Neural progenitor cell (in vitro differentiated cells): ENCODE measurements around the gene BCKDHB. TPM values are rescaled to one million over a fixed set of nuclear protein-coding genes. Genes with fewer than 3 reads are reported as not detected.

ENCODE experiments used
- DNase-seq: peaks from one replicate; pipeline ENCODE4 v3.0.0-alpha.2; 2016; ENCODE audit warnings: low spot score
- H2AFZ ChIP-seq: fragments of 200-600 bp; sonication (generic); replicated peaks from 2 replicates; pipeline ENCODE4 v1.6.1; 2016; ENCODE audit warnings: antibody characterized with exemption
- H3F3A ChIP-seq: fragments of 200-600 bp; sonication (generic); 2 replicates; pipeline ENCODE4 v1.6.1; 2016; ENCODE audit warnings: antibody characterized with exemption, low read depth
- H3K27ac ChIP-seq: fragments of 200-600 bp; sonication (generic); 2 replicates; pipeline ENCODE4 v1.5.1; 2016; ENCODE audit warnings: mild to moderate bottlenecking
- H3K27me3 ChIP-seq: fragments of 200-600 bp; sonication (generic); 2 replicates; pipeline ENCODE4 v1.6.1; 2016; ENCODE audit warnings: mild to moderate bottlenecking, moderate library complexity
- H3K36me3 ChIP-seq: fragments of 200-600 bp; sonication (generic); 2 replicates; pipeline ENCODE4 v1.5.1; 2016
- H3K4me1 ChIP-seq: fragments of 200-600 bp; sonication (generic); 2 replicates; pipeline ENCODE4 v1.6.1; 2016; ENCODE audit warnings: mixed run types
- H3K4me2 ChIP-seq: fragments of 200-600 bp; sonication (generic); 2 replicates; pipeline ENCODE4 v1.6.1; 2016
- H3K4me3 ChIP-seq: fragments of 200-600 bp; sonication (generic); 2 replicates; pipeline ENCODE4 v1.5.1; 2016
- H3K79me2 ChIP-seq: fragments of 200-600 bp; sonication (generic); 2 replicates; pipeline ENCODE4 v1.6.1; 2016; ENCODE audit warnings: low read depth
- H3K9ac ChIP-seq: fragments of 200-600 bp; sonication (generic); 2 replicates; pipeline ENCODE4 v1.6.1; 2016
- H3K9me3 ChIP-seq: fragments of 200-600 bp; sonication (generic); 2 replicates; pipeline ENCODE4 v1.5.1; 2016; ENCODE audit warnings: low read depth
- H4K20me1 ChIP-seq: fragments of 200-600 bp; sonication (generic); 2 replicates; pipeline ENCODE4 v1.6.1; 2016; ENCODE audit warnings: low read depth
- H3K27ac Mint-ChIP-seq: 3 replicates; pipeline ENCODE4 v1.8.0; 2021; ENCODE audit warnings: mixed read lengths
- H3K27me3 Mint-ChIP-seq: 2 replicates; pipeline ENCODE4 v1.8.0; 2022; ENCODE audit warnings: low read depth, mild to moderate bottlenecking, inconsistent platforms, moderate library complexity, mixed read lengths; ENCODE audit not compliant: insufficient read depth
- H3K36me3 Mint-ChIP-seq: 3 replicates; pipeline ENCODE4 v1.8.0; 2021; ENCODE audit warnings: mixed read lengths
- H3K4me1 Mint-ChIP-seq: 3 replicates; pipeline ENCODE4 v1.8.0; 2021; ENCODE audit warnings: mixed read lengths
- H3K4me3 Mint-ChIP-seq: 3 replicates; pipeline ENCODE4 v1.8.0; 2021; ENCODE audit warnings: mild to moderate bottlenecking, moderate library complexity, mixed read lengths
- H3K9me3 Mint-ChIP-seq: 3 replicates; pipeline ENCODE4 v1.8.0; 2020; ENCODE audit warnings: mixed read lengths
- CTCF ChIP-seq: fragments of 200-600 bp; sonication (generic); IDR thresholded peaks from 2 replicates; pipeline ENCODE4 v1.5.1; 2017; ENCODE audit warnings: antibody characterized with exemption, mild to moderate bottlenecking
- EZH2 ChIP-seq: fragments of 200-600 bp; sonication (generic); IDR thresholded peaks from 2 replicates; pipeline ENCODE4 v1.6.1; 2017; ENCODE audit warnings: antibody characterized with exemption, mild to moderate bottlenecking, moderate library complexity
- EZH2phosphoT487 ChIP-seq: fragments of 200-600 bp; sonication (generic); IDR thresholded peaks from 2 replicates; pipeline ENCODE4 v1.6.1; 2017; ENCODE audit warnings: antibody characterized with exemption
- total RNA-seq: library from RNA; depleted of rRNA; stranded (reverse); fragments of >200 nt; gene quantifications from 2 replicates; pipeline ENCODE4 v1.2.3, GENCODE V29; 2015; ENCODE audit warnings: low replicate concordance

The BCKDHB gene
- total RNA-seq, 1 donor from 2014 or later: 48.2 TPM

DNA sequence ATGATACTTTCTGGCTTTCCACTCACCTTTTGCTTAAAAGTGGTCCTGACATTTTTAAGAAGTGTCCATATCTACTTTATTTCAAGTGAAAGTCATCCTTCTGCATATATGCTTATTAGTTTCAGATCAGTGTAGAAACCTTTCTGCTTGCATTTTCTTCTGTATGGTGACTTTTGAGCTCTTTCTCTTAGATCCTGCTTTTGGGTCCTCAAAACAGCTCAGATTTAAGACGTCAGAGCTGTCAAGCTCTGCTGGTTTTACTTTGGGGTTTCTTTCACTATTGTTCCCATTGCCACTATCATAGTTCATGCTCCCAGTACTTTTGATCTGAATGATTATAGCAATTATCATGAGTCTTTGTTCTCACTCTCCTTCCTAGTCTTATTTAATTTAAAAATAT lies 41.7 kb downstream of the BCKDHB start:
- no peak overlapping the region for H3K27ac Mint-ChIP-seq
- no peak overlapping the region for H3K9ac ChIP-seq
- no peaks in the 10 kb centered on the region for H3F3A ChIP-seq
- no peak for DNase-seq
- no peak overlapping the region for H3K4me2 ChIP-seq
- peaks cover 16% of the 10 kb centered on the region for H3K36me3 Mint-ChIP-seq
- no peak overlapping the region for H3K4me3 Mint-ChIP-seq
- peaks cover 2% of the 10 kb centered on the region for H3K9me3 Mint-ChIP-seq
- H3K27ac ChIP-seq: no peak overlapping the region
- H2AFZ ChIP-seq: no peak overlapping the region
- TF ChIP-seq EZH2 (no peak), CTCF (no peak), EZH2phosphoT487 (no peak)
- no peaks in the 10 kb centered on the region for H3K27me3 ChIP-seq
- no peaks in the 10 kb centered on the region for H4K20me1 ChIP-seq
- no peaks in the 10 kb centered on the region for H3K9me3 ChIP-seq
- peaks cover 5% of the 10 kb centered on the region for H3K4me1 Mint-ChIP-seq
- H3K27me3 Mint-ChIP-seq: no peaks in the 10 kb centered on the region
- H3K79me2 ChIP-seq: no peaks in the 10 kb centered on the region
- H3K36me3 ChIP-seq: no peaks in the 10 kb centered on the region
- no peak overlapping the region for H3K4me3 ChIP-seq
- peaks cover 16% of the 10 kb centered on the region for H3K4me1 ChIP-seq

- Mint-ChIP-seq H3K27me3 (no peaks in the 10 kb centered on the region), H3K4me3 (no peak overlapping the region), H3K4me1 (peaks cover 5% of the 10 kb centered on the region), H3K27ac (no peak overlapping the region), H3K36me3 (peaks cover 17% of the 10 kb centered on the region), H3K9me3 (peaks cover 2% of the 10 kb centered on the region)
- no peak overlapping the region for H2AFZ ChIP-seq
- H3K79me2 ChIP-seq: peaks cover 8% of the 10 kb centered on the region
- H3K4me3 ChIP-seq: no peak overlapping the region
- no peak overlapping the region for H3K9ac ChIP-seq
- peaks cover 26% of the 10 kb centered on the region for H3K4me1 ChIP-seq
- H3K9me3 ChIP-seq: no peaks in the 10 kb centered on the region
- DNase-seq: peak; percentile 45
- no peak overlapping the region for H3K27ac ChIP-seq
- TF ChIP-seq EZH2phosphoT487 (no peak), CTCF (no peak), EZH2 (no peak)
- H3K4me2 ChIP-seq: peak overlapping the region; percentile 19
- H3K36me3 ChIP-seq: no peaks in the 10 kb centered on the region
- no peaks in the 10 kb centered on the region for H3K27me3 ChIP-seq
- no peaks in the 10 kb centered on the region for H4K20me1 ChIP-seq
- H3F3A ChIP-seq: no peaks in the 10 kb centered on the region
Measured at GRCh38 chr6:80151635-80152034, 45.2 kb downstream of the BCKDHB start.

- H3F3A ChIP-seq: no peaks in the 10 kb centered on the region
- no peak overlapping the region for H3K9ac ChIP-seq
- H3K4me3 ChIP-seq: no peak overlapping the region
- H3K4me2 ChIP-seq: no peak overlapping the region
- no peaks in the 10 kb centered on the region for H3K9me3 ChIP-seq
- H3K36me3 Mint-ChIP-seq: peaks cover 7% of the 10 kb centered on the region
- no peaks in the 10 kb centered on the region for H4K20me1 ChIP-seq
- H3K27me3 ChIP-seq: no peaks in the 10 kb centered on the region
- H3K9me3 Mint-ChIP-seq: no peaks in the 10 kb centered on the region
- H3K4me1 ChIP-seq: peaks cover 26% of the 10 kb centered on the region
- H3K27ac ChIP-seq: no peak overlapping the region
- H2AFZ ChIP-seq: no peak overlapping the region
- no peaks in the 10 kb centered on the region for H3K36me3 ChIP-seq
- DNase-seq: no peak
- no peak overlapping the region for H3K27ac Mint-ChIP-seq
- H3K79me2 ChIP-seq: peaks cover 8% of the 10 kb centered on the region
- H3K27me3 Mint-ChIP-seq: no peaks in the 10 kb centered on the region
- peaks cover 5% of the 10 kb centered on the region for H3K4me1 Mint-ChIP-seq
- H3K4me3 Mint-ChIP-seq: no peak overlapping the region
- no peak for TF ChIP-seq EZH2
- TF ChIP-seq CTCF: no peak
- no peak for TF ChIP-seq EZH2phosphoT487
Measured at GRCh38 chr6:80154160-80154559, 47.7 kb downstream of the BCKDHB start.
